Measurements from ENCODE around the gene FAM184A. TPM values are rescaled to one million over a fixed set of nuclear protein-coding genes. Genes with fewer than 3 reads are reported as not detected.

FAM184A gene
- total and polyA plus RNA-seq, 2 of the 8 experiments (the other 6 are each of a cell fraction or from before 2014, with no cell fraction given), result 6.3 to 11.3 TPM

- Histone ChIP-seq H4K5ac (ENCODE audit: insufficient read length, low read depth, low read length) (no peak overlapping the region), H3K27ac (ENCODE audit: low read depth, low read length) (no peak overlapping the region), H2BK120ac (replicated peaks; ENCODE audit: low read depth, low read length) (no peak overlapping the region), H3K23me2 (ENCODE audit: low read depth, low read length) (no peaks in the 10 kb centered on the region), H3K79me1 (ENCODE audit: low read depth, low read length) (no peaks in the 10 kb centered on the region), H3K4me1 (replicated peaks in 1 of 4; ENCODE audit: control insufficient read depth in 3 of 4, insufficient read depth in 4 of 4, low read length in 3 of 4) (peaks cover 0 to 5% (median 2%) of the 10 kb centered on the region in 4 experiments; a peak in 2 of 7 replicates), H2AK5ac (ENCODE audit: low read depth, low read length) (no peak overlapping the region), H3K56ac (replicated peaks; ENCODE audit: insufficient read length, low read depth, low read length) (no peak overlapping the region), H3K4me2 (ENCODE audit: insufficient read depth in 1 of 2, low read depth in 2 of 2, low read length in 2 of 2) (no peak overlapping the region), H3K4me3 (ENCODE audit: extremely low read depth in 1 of 4, insufficient read depth in 2 of 4, low read depth in 3 of 4, low read length in 4 of 4) (no peak overlapping the region), H3K79me2 (ENCODE audit: control insufficient read depth in 1 of 2, insufficient read depth in 2 of 2, low read length in 2 of 2) (no peaks in the 10 kb centered on the region), H3K23ac (ENCODE audit: insufficient read length) (no peak overlapping the region), H3K27me3 (replicated peaks in 1 of 4; ENCODE audit: control insufficient read depth in 3 of 4, extremely low read depth in 1 of 4, insufficient read depth in 3 of 4, low read length in 3 of 4) (no peaks in the 10 kb centered on the region), H2BK5ac (ENCODE audit: low read depth, low read length) (no peak overlapping the region), H2BK12ac (ENCODE audit: low read depth, low read length) (no peak overlapping the region), H3K9me3 (ENCODE audit: insufficient read depth in 2 of 2, low read depth in 1 of 2, low read length in 1 of 2) (no peaks in the 10 kb centered on the region), H3K9ac (replicated peaks in 1 of 4; ENCODE audit: extremely low read depth in 1 of 4, low read depth in 3 of 4, low read length in 3 of 4) (no peak overlapping the region), H3K18ac (ENCODE audit: extremely low read depth, low read length) (no peak overlapping the region), H2BK15ac (ENCODE audit: low read length) (no peak overlapping the region), H2BK20ac (ENCODE audit: low read length) (no peak overlapping the region), H4K20me1 (replicated peaks in 1 of 2; ENCODE audit: control insufficient read depth in 1 of 2, insufficient read depth in 2 of 2, low read length in 2 of 2) (no peaks in the 10 kb centered on the region), H3K14ac (ENCODE audit: insufficient read length) (no peak overlapping the region), H2AFZ (ENCODE audit: low read length) (no peak overlapping the region), H3K36me3 (ENCODE audit: control insufficient read depth in 2 of 4, insufficient read depth in 4 of 4, low read length in 3 of 4) (peaks cover 0 to 7% (median 2%) of the 10 kb centered on the region in 4 experiments; a peak in 3 of 8 replicates), H4K91ac (replicated peaks; ENCODE audit: insufficient read length, low read length) (no peak overlapping the region), H3K4ac (replicated peaks; ENCODE audit: insufficient read length, low read depth, low read length) (no peak overlapping the region), H4K8ac (ENCODE audit: extremely low read depth, insufficient read depth, low read length) (no peak overlapping the region)
- ChIA-PET CTCF (ENCODE audit: partially characterized antibody) (interaction anchor here (1.0 to 7.6 kb wide), 4 partner anchors 11 to 241 kb away, joined by 3 to 146 read pairs (median 4); no protein-coding TSS in a partner anchor), POLR2A (ENCODE audit: partially characterized antibody) (no interaction called here)
- no peak for FAIRE-seq
- no peak for DNase-seq (ENCODE audit: low read depth in 1 of 2, low spot score in 2 of 2)
- TF ChIP-seq RNF2 (IDR thresholded peaks at IDR 0.05; ENCODE audit: borderline replicate concordance, low read depth, low read length, missing control alignments, poor library complexity, severe bottlenecking) (no peak), SIRT6 (IDR thresholded peaks at IDR 0.05; ENCODE audit: low read length) (no peak), KDM1A (IDR thresholded peaks at IDR 0.05; ENCODE audit: borderline replicate concordance, low read length) (no peak), MAFK (IDR thresholded peaks at IDR 0.05; ENCODE audit: low read depth, low read length) (no peak), EGR1 (IDR thresholded peaks at IDR 0.05; ENCODE audit: borderline replicate concordance, low read depth, low read length) (no peak), CEBPB (IDR thresholded peaks at IDR 0.05; ENCODE audit: low read depth, low read length) (no peak), NANOG (IDR thresholded peaks at IDR 0.05; ENCODE audit: insufficient read depth, low read depth, low read length, poor library complexity, severe bottlenecking) (no peak)
- 80% methylated on average over 1 of the region's 1 CpG; no CpG with 5 or more reads in 1 of the 2 experiments for WGBS, 2 experiments (ENCODE audit: extremely low coverage in 1 of 2, insufficient coverage in 1 of 2, insufficient read length in 1 of 2, insufficient replicate concordance in 2 of 2, low coverage in 1 of 2, low lambda C conversion rate in 2 of 2, missing lambda C conversion rate in 1 of 2)
These were observed 103.7 kb downstream of the FAM184A start for GRCh38 chr6:118974790-118975189.
